Endothelial cell of umbilical vein (primary cell): ENCODE results near the gene PPFIA1. TPM values are rescaled to one million over a fixed set of nuclear protein-coding genes. Genes with fewer than 3 reads are reported as not detected.

Experiments used
- BruUV-seq: library from RNA; stranded (reverse); fragments of 400-500 nt; replicated peaks from 2 replicates; lab custom pipeline; 2021; lab: Mats Ljungman, UMichigan
- CTCF ChIA-PET: fragments of 300-600, 350-600 bp; sonication (Branson Sonifier 250); formaldehyde crosslinking; loops from one replicate; lab custom pipeline; 2021; ENCODE audit warnings: antibody characterized with exemption, inconsistent platforms; lab: Charles Lee
- POLR2A ChIA-PET: fragments of 300-600, 350-600 bp; sonication (Branson Sonifier 250); formaldehyde crosslinking; loops from one replicate; lab custom pipeline; 2021; ENCODE audit warnings: antibody characterized with exemption, inconsistent platforms; lab: Charles Lee
- DNase-seq: peaks from one replicate; pipeline ENCODE4 v3.0.0-alpha.2; 2011; ENCODE audit warnings: low read depth, low spot score
- FAIRE-seq: peaks from 2 replicates; lab custom pipeline; 2011; peaks lifted over from hg19 to GRCh38; lab: Jason Lieb, UNC
- H2AFZ ChIP-seq: 2 replicates; pipeline ENCODE4 v1.6.0; 2012; ENCODE audit warnings: low read depth, low read length, control low read depth, inconsistent platforms
- H3K27ac ChIP-seq: 2 replicates; pipeline ENCODE4 v1.5.1; 2011; ENCODE audit warnings: low read depth, mild to moderate bottlenecking, control low read depth, low read length, moderate library complexity; ENCODE audit not compliant: insufficient read depth
- H3K27me3 ChIP-seq, 2 experiments: 2 replicates each; pipeline versions ENCODE4 v1.6.0 to v1.6.1; 2011; ENCODE audit warnings: low read length in 2 of 2, mixed read lengths in 1 of 2; ENCODE audit not compliant: control insufficient read depth in 2 of 2, insufficient read depth in 2 of 2
- H3K36me3 ChIP-seq, 2 experiments: 2 replicates in 1 of 2; 3 replicates in 1 of 2; pipeline ENCODE4 v1.5.1; 2011; ENCODE audit warnings: low read length in 2 of 2, mild to moderate bottlenecking in 1 of 2, moderate library complexity in 1 of 2; ENCODE audit not compliant: control insufficient read depth in 2 of 2, insufficient read depth in 2 of 2; ENCODE audit errors: extremely low read depth in 1 of 2
- H3K4me1 ChIP-seq: 3 replicates; pipeline ENCODE4 v1.5.1; 2011; ENCODE audit warnings: mild to moderate bottlenecking, low read length; ENCODE audit not compliant: control insufficient read depth, insufficient read depth; ENCODE audit errors: extremely low read depth
- H3K4me2 ChIP-seq: 2 replicates; pipeline ENCODE4 v1.6.1; 2011; ENCODE audit warnings: low read length, control low read depth, mixed read lengths; ENCODE audit not compliant: insufficient read depth
- H3K4me3 ChIP-seq, 3 experiments: fragments of 200-600 bp in 1 of 3; sonication (generic), shearing (Covaris generic) in 1 of 3; replicated peaks in 1 of 3; 2 replicates each; pipeline ENCODE4 v1.5.1; 2011 to 2016; ENCODE audit warnings: control low read depth in 3 of 3, low read length in 3 of 3, mild to moderate bottlenecking in 2 of 3, inconsistent platforms in 1 of 3, low read depth in 1 of 3, moderate library complexity in 1 of 3; ENCODE audit not compliant: insufficient read depth in 1 of 3
- H3K79me2 ChIP-seq: 2 replicates; pipeline ENCODE4 v1.6.0; 2012; ENCODE audit warnings: low read length, inconsistent platforms; ENCODE audit not compliant: control insufficient read depth, insufficient read depth
- H3K9ac ChIP-seq: replicated peaks from 2 replicates; pipeline ENCODE3; 2011; ENCODE audit warnings: low read length, control low read depth; ENCODE audit not compliant: insufficient read depth; ENCODE audit errors: extremely low read depth
- H3K9me1 ChIP-seq: replicated peaks from 3 replicates; pipeline ENCODE4 v1.6.0; 2011; ENCODE audit warnings: mild to moderate bottlenecking, low read length; ENCODE audit not compliant: control insufficient read depth, insufficient read depth; ENCODE audit errors: extremely low read depth
- H3K9me3 ChIP-seq: replicated peaks from 2 replicates; pipeline ENCODE4 v1.5.1; 2012; ENCODE audit warnings: low read length, inconsistent platforms; ENCODE audit not compliant: control insufficient read depth, insufficient read depth
- H4K20me1 ChIP-seq: replicated peaks from 2 replicates; pipeline ENCODE3; 2011; ENCODE audit warnings: mild to moderate bottlenecking, low read length; ENCODE audit not compliant: control insufficient read depth, insufficient read depth; ENCODE audit errors: extremely low read depth
- EZH2 ChIP-seq: IDR thresholded peaks from 2 replicates; pipeline ENCODE4 v1.6.1; 2012; ENCODE audit warnings: borderline replicate concordance, low read depth, mild to moderate bottlenecking, moderate library complexity, low read length, inconsistent platforms; ENCODE audit not compliant: severe bottlenecking
- FOS ChIP-seq: IDR thresholded peaks from 2 replicates; pipeline ENCODE4 v1.6.1; 2011; ENCODE audit warnings: mild to moderate bottlenecking, low read length, moderate library complexity, borderline replicate concordance; ENCODE audit not compliant: insufficient read depth
- GATA2 ChIP-seq: IDR thresholded peaks from 2 replicates; pipeline ENCODE4 v1.7.0; 2011; ENCODE audit warnings: low read depth, mild to moderate bottlenecking, moderate library complexity, mixed read lengths, low read length; ENCODE audit not compliant: insufficient read length, insufficient read depth
- JUN ChIP-seq: IDR thresholded peaks from 2 replicates; pipeline ENCODE4 v1.6.1; 2011; ENCODE audit warnings: borderline replicate concordance, low read depth; ENCODE audit not compliant: insufficient read length, insufficient read depth
- MYC ChIP-seq: IDR thresholded peaks from one replicate; pipeline ENCODE4 v1.6.1; 2011; ENCODE audit warnings: mild to moderate bottlenecking, low read depth, low read length
- POLR2A ChIP-seq: IDR thresholded peaks from 2 replicates; pipeline ENCODE4 v1.6.1; 2012; ENCODE audit warnings: low read depth, mild to moderate bottlenecking, control low read depth, low read length
- POLR2AphosphoS5 ChIP-seq: IDR thresholded peaks from 2 replicates; pipeline ENCODE4 v1.6.1; 2012; ENCODE audit warnings: low read depth, mild to moderate bottlenecking, control low read depth, low read length, moderate library complexity; ENCODE audit not compliant: insufficient read depth
- dilution Hi-C: fragments of 300-500 bp; cut with MboI; formaldehyde crosslinking; loops from one replicate; pipeline ENCODE4 v1.15.0; 2019; ENCODE audit warnings: low sequenced_read_pairs; ENCODE audit not compliant: extremely low pct_ligation_motif_present
- intact Hi-C: fragments of 100-400 bp; cut with micrococcal nuclease; formaldehyde crosslinking; loops from one replicate; pipeline ENCODE4 v1.10.0; 2022
- polyA plus RNA-seq, 4 experiments: library from polyadenylated mRNA; depleted of rRNA in 3 of 4; stranded (reverse) in 3 of 4; unstranded in 1 of 4; fragments of >200 nt; gene quantifications; 2 replicates each; pipeline versions ENCODE4 v1.2.1 to v1.2.3, GENCODE V29; 2011 to 2012; ENCODE audit warnings: missing spikeins in 1 of 4
- total RNA-seq: library from RNA; stranded (reverse); gene quantifications from 2 replicates; pipeline ENCODE4 v1.2.3, GENCODE V29; 2021
- TF ChIP-seq, protein P1 (sequence below): IDR thresholded peaks from 2 replicates; pipeline ENCODE4 v1.6.1; 2011; ENCODE audit not compliant: insufficient read depth, insufficient read length
- TF ChIP-seq, protein P2 (sequence below), 2 donors: IDR thresholded peaks; 1 replicate in 1 of 2; 2 replicates in 1 of 2; pipeline ENCODE4 v1.5.1; 2011; ENCODE audit warnings: low read length in 2 of 2, mild to moderate bottlenecking in 2 of 2, moderate library complexity in 2 of 2, control low read depth in 1 of 2, inconsistent platforms in 1 of 2, low read depth in 1 of 2; ENCODE audit not compliant: insufficient read depth in 1 of 2; ENCODE audit errors: extremely low read depth in 1 of 2

Gene PPFIA1
- total and polyA plus RNA-seq, 2 donors (not counting 3 experiments of a cell fraction or from before 2014, with no cell fraction given): 44.3 to 60.9 TPM

DNA sequence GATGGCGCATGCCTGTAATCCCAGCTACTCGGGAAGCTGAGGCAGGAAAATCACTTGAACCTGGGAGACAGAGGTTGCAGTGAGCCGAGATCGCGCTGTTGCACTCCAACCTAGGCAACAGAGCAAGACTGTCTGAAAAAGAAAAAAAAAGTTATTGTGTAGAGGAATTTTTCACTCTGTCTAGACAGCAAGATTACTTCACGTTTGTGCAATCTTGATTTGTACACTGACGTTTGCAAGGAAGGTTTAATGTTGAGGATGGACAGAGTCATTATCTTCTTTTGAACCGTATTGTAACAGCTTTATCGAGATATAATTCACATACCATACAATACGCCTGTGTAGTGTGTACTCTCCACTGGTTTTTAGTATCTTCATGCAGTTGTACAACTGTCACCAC is 131.5 kb downstream of the PPFIA1 start:
- Histone ChIP-seq H3K4me2 (no peak overlapping the region), H3K36me3 (peaks cover 2 to 6% of the 10 kb centered on the region in 2 experiments), H4K20me1 (peaks cover 3% of the 10 kb centered on the region), H3K4me1 (peaks cover 26% of the 10 kb centered on the region), H3K9ac (no peak overlapping the region), H3K4me3 (no peak overlapping the region), H3K9me1 (no peaks in the 10 kb centered on the region), H3K27ac (no peak overlapping the region), H3K79me2 (peaks cover 80% of the 10 kb centered on the region), H2AFZ (no peak overlapping the region), H3K27me3 (no peaks in the 10 kb centered on the region), H3K9me3 (no peaks in the 10 kb centered on the region)
- POLR2A ChIA-PET: no interaction called here
- BruUV-seq: no TSS peak
- dilution Hi-C loops (no loop called here), intact Hi-C loops (no loop called here)
- no peak for FAIRE-seq
- TF ChIP-seq, protein P1, sequence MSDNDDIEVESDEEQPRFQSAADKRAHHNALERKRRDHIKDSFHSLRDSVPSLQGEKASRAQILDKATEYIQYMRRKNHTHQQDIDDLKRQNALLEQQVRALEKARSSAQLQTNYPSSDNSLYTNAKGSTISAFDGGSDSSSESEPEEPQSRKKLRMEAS: no peak
- no peak for TF ChIP-seq FOS
- no peak for TF ChIP-seq POLR2A
- TF ChIP-seq POLR2AphosphoS5: no peak
- TF ChIP-seq GATA2: no peak
- no peak for TF ChIP-seq JUN
- no peak for TF ChIP-seq EZH2
- TF ChIP-seq, protein P2, sequence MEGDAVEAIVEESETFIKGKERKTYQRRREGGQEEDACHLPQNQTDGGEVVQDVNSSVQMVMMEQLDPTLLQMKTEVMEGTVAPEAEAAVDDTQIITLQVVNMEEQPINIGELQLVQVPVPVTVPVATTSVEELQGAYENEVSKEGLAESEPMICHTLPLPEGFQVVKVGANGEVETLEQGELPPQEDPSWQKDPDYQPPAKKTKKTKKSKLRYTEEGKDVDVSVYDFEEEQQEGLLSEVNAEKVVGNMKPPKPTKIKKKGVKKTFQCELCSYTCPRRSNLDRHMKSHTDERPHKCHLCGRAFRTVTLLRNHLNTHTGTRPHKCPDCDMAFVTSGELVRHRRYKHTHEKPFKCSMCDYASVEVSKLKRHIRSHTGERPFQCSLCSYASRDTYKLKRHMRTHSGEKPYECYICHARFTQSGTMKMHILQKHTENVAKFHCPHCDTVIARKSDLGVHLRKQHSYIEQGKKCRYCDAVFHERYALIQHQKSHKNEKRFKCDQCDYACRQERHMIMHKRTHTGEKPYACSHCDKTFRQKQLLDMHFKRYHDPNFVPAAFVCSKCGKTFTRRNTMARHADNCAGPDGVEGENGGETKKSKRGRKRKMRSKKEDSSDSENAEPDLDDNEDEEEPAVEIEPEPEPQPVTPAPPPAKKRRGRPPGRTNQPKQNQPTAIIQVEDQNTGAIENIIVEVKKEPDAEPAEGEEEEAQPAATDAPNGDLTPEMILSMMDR (IDR thresholded peaks at IDR 0.05; ENCODE audit: extremely low read depth in 1 of 2, insufficient read depth in 1 of 2, low read depth in 1 of 2, low read length in 2 of 2): no peak
- TF ChIP-seq MYC: no peak
- CTCF ChIA-PET: no interaction called here
- no peak for DNase-seq
